OCI-LY7 (cell line): ENCODE measurements around the gene MIOS. TPM values are rescaled to one million over a fixed set of nuclear protein-coding genes. Genes with fewer than 3 reads are reported as not detected.
A peak's percentile ranks its signal among the peaks of the same experiment; 100 is the strongest.

Source experiments
- Bru-seq: library from RNA; stranded (reverse); fragments of 400-500 nt; gene quantifications from one replicate; lab custom pipeline; 2021; lab: Mats Ljungman, UMichigan
- BruChase-seq, 2 experiments: library from RNA; stranded (reverse); fragments of 400-500 nt; gene quantifications; one replicate each; lab custom pipeline; 2021; lab: Mats Ljungman, UMichigan
- BruUV-seq: library from RNA; stranded (reverse); fragments of 400-500 nt; replicated peaks from 2 replicates; lab custom pipeline; 2021; lab: Mats Ljungman, UMichigan
- CTCF ChIA-PET: fragments of 300-600 bp; sonication (Branson Sonifier 250); formaldehyde crosslinking; loops from one replicate; lab custom pipeline; 2022; ENCODE audit warnings: antibody characterized with exemption; ENCODE audit not compliant: unreplicated experiment; lab: Charles Lee
- POLR2A ChIA-PET: fragments of 300-600 bp; sonication (Branson Sonifier 250); formaldehyde crosslinking; loops from one replicate; lab custom pipeline; 2022; ENCODE audit warnings: antibody characterized with exemption; lab: Charles Lee
- DNase-seq: peaks from one replicate; pipeline ENCODE4 v3.0.0-alpha.2; 2015; ENCODE audit warnings: low spot score
- H2AFZ ChIP-seq: fragments of 200-600 bp; sonication (generic), shearing (Covaris generic); 2 replicates; pipeline ENCODE4 v1.6.1; 2014; ENCODE audit warnings: mild to moderate bottlenecking, antibody characterized with exemption, low read length, moderate library complexity
- H3K27ac ChIP-seq: fragments of 200-600 bp; sonication (generic); 2 replicates; pipeline ENCODE4 v1.5.1; 2014; ENCODE audit warnings: mixed run types, low read depth, mild to moderate bottlenecking, moderate library complexity, low read length, inconsistent platforms; ENCODE audit not compliant: poor library complexity, severe bottlenecking
- H3K36me3 ChIP-seq: fragments of 200-600 bp; sonication (generic); 2 replicates; pipeline ENCODE4 v1.6.1; 2014; ENCODE audit warnings: mild to moderate bottlenecking, antibody characterized with exemption, low read length, moderate library complexity, mixed read lengths; ENCODE audit not compliant: insufficient read depth
- H3K4me1 ChIP-seq: fragments of 200-600 bp; sonication (generic); 2 replicates; pipeline ENCODE4 v1.5.1; 2014; ENCODE audit warnings: mild to moderate bottlenecking, low read length; ENCODE audit not compliant: insufficient read depth, poor library complexity, severe bottlenecking
- H3K4me2 ChIP-seq: fragments of 200-600 bp; sonication (generic); 2 replicates; pipeline ENCODE4 v1.6.1; 2014; ENCODE audit warnings: mild to moderate bottlenecking, low read length
- H3K4me3 ChIP-seq: fragments of 200-600 bp; sonication (generic); 2 replicates; pipeline ENCODE4 v1.5.1; 2014; ENCODE audit warnings: mild to moderate bottlenecking, low read depth, low read length; ENCODE audit not compliant: poor library complexity, severe bottlenecking
- H3K79me2 ChIP-seq: fragments of 200-600 bp; sonication (generic); 2 replicates; pipeline ENCODE4 v1.6.1; 2016; ENCODE audit warnings: low read depth, mild to moderate bottlenecking, low read length, moderate library complexity, mixed read lengths; ENCODE audit not compliant: insufficient read depth
- H3K9me2 ChIP-seq: fragments of 200-600 bp; sonication (generic); 2 replicates; pipeline ENCODE4 v1.6.1; 2016; ENCODE audit warnings: mild to moderate bottlenecking, low read length, mixed read lengths; ENCODE audit not compliant: insufficient read depth
- H3K9me3 ChIP-seq: fragments of 200-600 bp; sonication (generic); 2 replicates; pipeline ENCODE4 v1.6.1; 2014; ENCODE audit warnings: mild to moderate bottlenecking, mixed run types, low read length, mixed read lengths
- H4K20me1 ChIP-seq: fragments of 200-600 bp; sonication (generic); 2 replicates; pipeline ENCODE4 v1.6.1; 2014; ENCODE audit warnings: mild to moderate bottlenecking, antibody characterized with exemption, low read length, moderate library complexity, mixed read lengths; ENCODE audit not compliant: insufficient read depth
- CTCF ChIP-seq: fragments of 200-600 bp; sonication (generic); conservative IDR thresholded peaks from 2 replicates; pipeline ENCODE4 v1.5.1; 2014; ENCODE audit warnings: mild to moderate bottlenecking, antibody characterized with exemption, low read length, moderate library complexity, mixed read lengths
- EZH2phosphoT487 ChIP-seq: fragments of 200-600 bp; sonication (generic); IDR thresholded peaks from 2 replicates; pipeline ENCODE4 v1.6.1; 2018; ENCODE audit warnings: low read depth, borderline replicate concordance, mild to moderate bottlenecking, mixed run types, antibody characterized with exemption, low read length, moderate library complexity, mixed read lengths
- intact Hi-C: fragments of 100-400 bp; cut with micrococcal nuclease; formaldehyde crosslinking; loops from one replicate; pipeline ENCODE4 v1.10.0; 2022; ENCODE audit not compliant: unreplicated experiment
- long read RNA-seq: library from polyadenylated mRNA; stranded (forward); transcript quantifications from one replicate; pipeline ENCODE4 v2.0.0, GENCODE V29; 2022
- total RNA-seq, 2 experiments: library from RNA; depleted of rRNA in 1 of 2; stranded (reverse); fragments of >200 nt in 1 of 2; shearing (Covaris generic) in 1 of 2; gene quantifications; 2 replicates each; pipeline ENCODE4 v1.2.3, GENCODE V29; 2014 to 2022

MIOS gene
- total RNA-seq (2014; rRNA removed; shearing (Covaris generic)) (18.9 and 24.9 TPM in 2 replicates), total RNA-seq (2022) (20.1 and 25.8 TPM in 2 replicates), Bru-seq, nascent RNA (percentile 83 among the genes with signal in this experiment), BruChase-seq, experiment 1, labeled RNA remaining after a 6-hour chase (percentile 59 among the genes with signal in this experiment), BruChase-seq, experiment 2, labeled RNA remaining after a 2-hour chase (percentile 78 among the genes with signal in this experiment)
- long read RNA-seq, partial matches to known transcripts = 6 of 26 reads
- long read RNA-seq, other reads (novel, unspliced or antisense) = 18 of 26 reads

DNA sequence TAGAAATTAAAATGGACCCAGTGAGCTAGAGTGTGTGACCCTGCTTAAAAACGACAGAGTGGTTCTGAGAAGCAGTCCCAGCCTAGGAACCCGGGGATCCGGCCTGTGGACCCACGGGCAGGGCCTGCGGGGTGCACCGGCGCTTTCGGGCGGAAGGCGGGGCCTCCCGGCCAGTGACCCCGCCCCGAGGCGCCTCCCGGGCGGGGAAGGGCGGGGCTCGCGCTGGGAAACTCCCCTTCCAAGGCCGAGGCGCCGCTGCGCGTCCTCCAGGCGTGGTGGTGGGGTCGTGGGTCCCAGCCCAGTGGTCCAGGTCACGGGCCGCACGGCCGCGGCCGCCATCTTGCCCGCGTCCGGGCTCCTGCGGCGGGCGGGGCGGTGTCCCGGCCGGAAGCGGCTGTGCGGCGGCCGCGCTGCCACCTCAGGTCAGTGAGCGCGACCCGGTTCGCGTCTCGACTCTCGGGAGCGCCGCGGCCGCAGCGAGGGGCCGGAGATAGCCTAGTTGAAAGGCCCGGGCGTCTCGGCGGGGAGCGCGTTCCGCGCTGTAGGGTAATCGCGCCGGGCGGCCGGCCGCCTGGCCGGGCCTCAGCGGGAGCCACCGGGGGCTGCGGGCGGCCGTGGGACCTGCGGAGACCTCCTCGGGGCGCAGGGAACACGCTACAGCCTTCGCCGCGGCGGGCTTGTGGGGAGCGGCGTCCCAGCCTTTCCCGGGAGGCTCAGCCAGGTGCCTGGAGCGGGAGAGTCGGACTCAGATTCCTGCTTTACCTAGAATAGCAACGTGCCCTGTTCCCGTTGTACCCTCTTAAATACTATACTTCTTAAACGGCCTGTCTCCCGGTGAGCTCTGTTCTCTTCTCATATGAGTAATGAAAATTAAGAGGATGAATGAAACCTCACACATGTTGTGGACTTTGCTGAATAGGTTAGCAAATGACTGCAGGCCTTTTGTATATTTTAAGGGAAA, at the start of gene MIOS:
TSS of gene MIOS (plus strand) at position 234 of the 961 bp plus-strand sequence. CDS start 5,592 bp downstream, outside the sequence.
- Histone ChIP-seq H3K79me2 (peaks cover 42% of the 10 kb centered on the region; the same call in 1 of the 2 replicates), H3K27ac (peak within 1 kb of the TSS; percentile 63), H3K4me3 (peak within 1 kb of the TSS; percentile 79), H3K4me1 (peaks cover 32% of the 10 kb centered on the region), H3K4me2 (peak within 1 kb of the TSS; percentile 97), H3K9me2 (no peaks in the 10 kb centered on the region), H3K36me3 (peaks cover 4% of the 10 kb centered on the region; the same call in 1 of the 2 replicates), H2AFZ (peak within 1 kb of the TSS; percentile 98), H3K9me3 (no peaks in the 10 kb centered on the region), H4K20me1 (peaks cover 13% of the 10 kb centered on the region; the same call in 1 of the 2 replicates)
- no TSS peak for BruUV-seq
- TF ChIP-seq EZH2phosphoT487 = no peak
- TF ChIP-seq CTCF = no peak
- ChIA-PET CTCF (interaction anchor here (1.4 kb wide), 1 partner anchor 114 kb away, joined by 5 read pairs; no protein-coding TSS in a partner anchor), POLR2A (interaction anchor here (0.6 to 2.7 kb wide), 5 partner anchors 12 to 478 kb away, joined by 3 to 17 read pairs (median 4); partner anchors contain the start of gene UMAD1)
- DNase-seq = peak; percentile 83
- intact Hi-C loops = loop anchor here (1.0 to 5.0 kb wide), 5 partner anchors 73 to 405 kb away; partner anchors contain the start of genes C1GALT1 and UMAD1

- no peak overlapping the region for H2AFZ ChIP-seq
- H4K20me1 ChIP-seq = no peaks in the 10 kb centered on the region
- no peak for DNase-seq
- intact Hi-C loops = no loop called here
- H3K27ac ChIP-seq = no peak overlapping the region
- no peaks in the 10 kb centered on the region for H3K9me2 ChIP-seq
- H3K4me3 ChIP-seq = no peak overlapping the region
- ChIA-PET POLR2A (interaction anchor here (0.6 kb wide), 3 partner anchors 11 to 767 kb away, joined by 3 to 4 read pairs (median 3); no protein-coding TSS in a partner anchor), CTCF (no interaction called here)
- TF ChIP-seq CTCF = no peak
- no peak for TF ChIP-seq EZH2phosphoT487
- H3K4me2 ChIP-seq = no peak overlapping the region
- no TSS peak for BruUV-seq
- no peaks in the 10 kb centered on the region for H3K36me3 ChIP-seq
- H3K79me2 ChIP-seq = no peaks in the 10 kb centered on the region
- H3K9me3 ChIP-seq = no peaks in the 10 kb centered on the region
- no peaks in the 10 kb centered on the region for H3K4me1 ChIP-seq
Observed at GRCh38 chr7:7517754-7518153, 48.9 kb upstream of the MIOS start.
